HG02943 (cell line): ENCODE measurements around the gene EFCAB10.
"Not testable (repeated sequence)": the region's sequence is repeated elsewhere in the genome, so short reads cannot be mapped to it uniquely, and the experiment has no call there.

Experiments
- ATAC-seq: cut with Tn5 transposase; IDR thresholded peaks from one replicate; pipeline ENCODE4 v1.9.1; 2021; ENCODE audit warnings: mild to moderate bottlenecking, low read depth, moderate library complexity; ENCODE audit not compliant: unreplicated experiment

The EFCAB10 gene

DNA sequence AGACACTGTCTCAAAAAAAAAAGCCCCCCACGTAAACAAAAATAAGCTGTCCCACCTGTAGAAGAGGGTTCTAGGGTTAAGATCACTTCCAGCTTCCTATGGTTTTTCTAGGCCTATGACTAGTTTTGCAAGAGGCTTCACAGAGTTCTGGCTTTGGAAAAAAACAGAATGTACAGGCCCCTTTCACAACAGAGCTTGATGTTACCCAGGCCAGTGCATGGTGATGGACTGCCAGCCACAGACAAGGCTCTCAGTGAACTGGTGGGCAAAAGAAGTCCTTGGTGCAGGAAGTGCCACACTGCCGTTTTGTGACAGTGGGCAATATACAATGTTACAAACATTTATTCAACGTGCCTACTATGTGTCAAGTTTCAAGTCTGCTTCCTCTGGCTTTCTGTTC, 18.3 kb upstream of the EFCAB10 start:
- ATAC-seq = no peak

DNA sequence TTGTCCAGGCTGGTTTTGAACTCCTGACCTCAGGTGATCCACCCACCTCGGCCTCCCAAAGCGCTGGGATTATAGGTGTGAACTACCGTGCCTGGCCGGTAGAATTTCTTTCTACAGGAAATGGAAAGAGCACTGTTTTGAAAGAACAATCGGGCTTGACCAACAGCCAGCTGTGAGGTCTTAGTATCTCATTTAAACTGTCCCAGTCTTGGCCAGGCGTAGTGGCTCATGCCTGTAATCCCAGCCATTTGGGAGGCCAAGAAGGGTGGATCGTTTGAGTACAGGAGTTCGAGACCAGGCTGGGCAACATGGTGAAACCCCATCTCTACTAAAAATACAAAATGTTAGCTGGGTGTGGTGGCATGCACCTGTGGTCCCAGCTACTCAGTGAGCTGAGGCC, 17.8 kb upstream of the EFCAB10 start:
- ATAC-seq = not testable (repeated sequence)

- ATAC-seq = no peak
These were observed 15.6 kb upstream of the EFCAB10 start for GRCh38 chr7:105596866-105597265.

GRCh38 chr7:105594034-105594433, 12.7 kb upstream of the EFCAB10 start:
- ATAC-seq = no peak

DNA sequence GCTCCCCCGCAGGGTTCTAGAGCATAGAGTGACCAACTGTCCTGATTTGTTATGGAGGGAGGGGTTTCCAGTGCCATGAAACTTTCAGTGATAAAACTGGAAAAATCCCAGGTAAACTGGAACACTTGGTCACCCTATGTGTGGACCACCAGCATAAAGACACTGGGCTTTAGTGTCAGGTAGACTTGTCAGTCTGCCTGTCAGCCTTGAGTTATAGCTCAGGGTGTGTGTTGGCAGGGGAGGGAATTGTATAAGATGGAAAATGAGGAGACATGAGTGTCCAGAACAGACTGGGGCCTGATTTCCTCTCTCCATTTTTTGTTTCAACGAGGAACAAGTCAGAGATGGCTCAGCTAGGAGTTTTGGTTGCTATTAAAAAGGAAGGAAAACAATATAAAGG, 10.2 kb upstream of the EFCAB10 start:
- no peak for ATAC-seq

GRCh38 chr7:105590793-105591192, 9.5 kb upstream of the EFCAB10 start:
- ATAC-seq = no peak

- ATAC-seq = peak; percentile 78
These were observed 8.2 kb upstream of the EFCAB10 start for GRCh38 chr7:105589356-105590077.

- no peak for ATAC-seq
These were observed 6.8 kb upstream of the EFCAB10 start for GRCh38 chr7:105587909-105588635.

DNA sequence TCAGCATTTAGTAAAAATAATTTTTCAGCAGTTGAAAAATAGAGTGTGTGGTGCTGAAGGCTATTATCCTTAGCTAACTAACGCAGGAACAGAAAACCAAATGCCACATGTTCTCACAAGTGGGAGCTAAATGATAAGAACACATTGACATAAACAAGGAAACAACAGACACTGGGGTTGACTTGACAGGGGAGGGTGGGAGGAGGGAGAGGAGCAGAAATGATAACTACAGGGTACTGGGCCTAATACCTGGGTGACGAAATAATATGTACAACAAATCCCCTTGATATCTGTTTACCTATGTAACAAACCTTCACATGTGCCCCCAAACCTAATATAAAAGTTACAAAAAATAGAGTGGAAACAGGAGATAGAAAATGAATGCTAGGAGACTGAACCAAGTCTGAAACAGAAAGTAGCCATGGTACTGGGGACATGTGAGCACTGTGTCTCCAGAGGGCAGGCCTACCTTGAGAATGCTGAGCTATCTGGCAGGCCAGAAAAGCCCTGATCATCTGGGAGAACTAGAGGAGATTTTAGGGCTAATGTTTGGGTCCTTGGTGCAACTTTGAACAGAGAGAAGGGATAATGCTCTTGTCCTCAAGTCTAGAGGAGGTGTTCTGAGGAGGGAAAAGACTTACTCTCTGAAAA, 4.7 kb upstream of the EFCAB10 start:
- no peak for ATAC-seq

GRCh38 chr7:105584165-105584564, 2.9 kb upstream of the EFCAB10 start:
- ATAC-seq = no peak

DNA sequence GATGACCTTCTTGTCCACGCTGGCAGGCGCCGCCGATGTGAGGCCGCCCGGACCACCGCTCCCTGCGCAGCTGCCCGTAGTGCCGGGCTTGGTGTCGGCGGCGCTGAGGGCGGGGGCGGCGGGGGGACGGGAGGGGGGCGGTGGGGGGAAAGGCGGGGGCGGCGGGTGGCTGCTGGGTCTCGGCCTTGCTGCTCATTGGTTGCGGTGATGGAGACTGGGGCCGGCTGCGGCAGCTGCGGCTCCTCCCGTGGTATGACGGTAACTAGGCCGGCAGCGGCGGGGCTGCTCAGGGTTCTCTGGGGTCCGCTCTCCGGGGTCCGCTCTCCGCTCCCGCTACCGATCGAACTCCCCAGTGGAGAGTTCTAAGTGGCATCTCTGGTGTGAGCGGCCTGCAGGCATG, 1.8 kb upstream of the EFCAB10 start:
- no peak for ATAC-seq

- ATAC-seq = no peak
These were observed 1.1 kb downstream of the EFCAB10 start for GRCh38 chr7:105580022-105580740.

DNA sequence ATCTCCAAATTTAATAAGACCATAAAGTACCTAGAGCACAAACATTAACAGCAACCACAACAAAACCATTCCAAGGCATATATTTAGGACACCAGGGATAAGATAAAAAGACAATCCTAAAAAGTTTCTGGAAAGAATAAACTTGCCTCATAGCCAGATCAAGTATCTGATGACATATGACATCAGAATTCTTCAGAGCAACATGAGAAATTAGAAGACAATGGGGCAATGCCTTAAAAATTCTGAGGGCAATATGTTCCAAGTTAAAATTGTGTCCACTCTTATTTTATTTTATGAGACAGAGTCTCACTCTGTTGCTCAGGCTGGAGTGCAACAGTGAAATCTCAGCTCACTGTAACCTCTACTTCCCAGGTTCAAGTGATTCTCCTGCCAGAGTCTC, 2.8 kb downstream of the EFCAB10 start:
- ATAC-seq = no peak

- ATAC-seq = no peak
These were observed 4.0 kb downstream of the EFCAB10 start for GRCh38 chr7:105577251-105577650.

- no peak for ATAC-seq
These were observed 9.4 kb downstream of the EFCAB10 start for GRCh38 chr7:105571891-105572290.

DNA sequence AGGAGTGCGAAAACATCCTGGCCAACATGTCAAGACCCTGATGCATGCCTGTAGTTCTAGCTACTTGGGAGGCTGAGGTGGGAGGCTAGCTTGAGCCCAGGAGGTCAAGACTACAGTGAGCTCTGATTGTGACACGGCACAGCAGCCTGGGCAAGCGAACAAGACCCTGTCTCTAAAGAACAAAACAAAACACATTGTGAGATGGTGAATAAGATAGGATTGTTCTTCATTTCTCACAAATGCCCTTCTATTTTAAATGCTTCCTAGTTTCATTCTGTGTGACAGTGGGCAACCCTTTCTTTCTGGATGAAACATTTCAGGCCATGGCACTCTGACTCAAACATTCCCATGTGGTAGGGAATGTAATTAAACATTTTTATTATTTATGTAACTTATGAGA, 13.5 kb downstream of the EFCAB10 start:
- ATAC-seq = no peak

- no peak for ATAC-seq
These were observed 14.3 kb downstream of the EFCAB10 start for GRCh38 chr7:105567024-105567423.

GRCh38 chr7:105565190-105565589, 16.1 kb downstream of the EFCAB10 start:
- ATAC-seq = no peak

DNA sequence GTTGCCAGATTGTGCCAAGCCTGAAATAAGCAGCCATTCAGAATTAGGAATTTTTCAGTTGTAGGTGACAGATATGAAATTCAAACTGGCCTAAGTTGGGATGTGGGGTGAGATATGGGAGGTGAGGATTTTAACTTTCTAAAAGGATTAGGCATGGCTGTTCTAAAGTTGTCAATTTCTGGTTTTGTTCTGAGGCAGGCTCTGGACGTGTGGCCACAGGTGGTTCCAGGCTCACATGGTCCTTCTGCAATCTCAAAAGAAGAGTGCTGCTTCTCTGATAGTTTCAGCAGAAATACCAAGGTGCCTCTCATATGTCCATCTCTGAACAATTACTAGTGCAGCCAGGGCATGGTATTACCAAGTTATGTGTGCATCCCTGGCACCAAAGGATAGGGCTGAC, 21.4 kb downstream of the EFCAB10 start:
- ATAC-seq = no peak

- ATAC-seq = no peak
These were observed 43.0 kb downstream of the EFCAB10 start for GRCh38 chr7:105538339-105538738.
